B cell (primary cell): ENCODE results near the gene SCFD1. TPM values are rescaled to one million over a fixed set of nuclear protein-coding genes. Genes with fewer than 3 reads are reported as not detected.

Source experiments
- ATAC-seq: fragments of 200-7000 bp; cut with Tn5 transposase; one replicate; pipeline ENCODE4 v1.10.0; 2021; ENCODE audit warnings: low read depth, mild to moderate bottlenecking, moderate number of reproducible peaks, moderate library complexity
- CTCF ChIA-PET: fragments of 350-600 bp; sonication (Branson Sonifier 250); formaldehyde crosslinking; loops from one replicate; lab custom pipeline; 2021; ENCODE audit warnings: antibody characterized with exemption, inconsistent platforms; lab: Charles Lee
- POLR2A ChIA-PET: fragments of 350-600 bp; sonication (Branson Sonifier 250); formaldehyde crosslinking; loops from one replicate; lab custom pipeline; 2021; ENCODE audit warnings: antibody characterized with exemption; lab: Charles Lee
- DNase-seq: peaks from one replicate; pipeline ENCODE4 v3.0.0; 2013
- H2AFZ ChIP-seq: 2 replicates; pipeline ENCODE4 v1.6.1; 2012; ENCODE audit warnings: mild to moderate bottlenecking, low read depth, low read length; ENCODE audit not compliant: insufficient read depth, poor library complexity, severe bottlenecking
- H3K27ac ChIP-seq, 2 donors: 1 replicate in 1 of 2; 2 replicates in 1 of 2; pipeline ENCODE4 v1.5.1; 2012 to 2013; ENCODE audit warnings: low read length in 2 of 2, mild to moderate bottlenecking in 2 of 2, moderate library complexity in 1 of 2
- H3K27me3 ChIP-seq, 4 experiments: fragments of 200-600 bp in 1 of 4; sonication (generic) in 1 of 4; replicated peaks in 1 of 4; 1 replicate in 2 of 4; 2 replicates in 2 of 4; pipeline versions ENCODE4 v1.6.1 to v1.7.0; 2013 to 2016; ENCODE audit warnings: low read length in 3 of 4, mild to moderate bottlenecking in 2 of 4, mixed read lengths in 1 of 4, moderate library complexity in 1 of 4; ENCODE audit not compliant: insufficient read depth in 4 of 4, control insufficient read depth in 3 of 4; ENCODE audit errors: control extremely low read depth in 1 of 4
- H3K36me3 ChIP-seq, 2 experiments: replicated peaks in 1 of 2; 1 replicate in 1 of 2; 2 replicates in 1 of 2; pipeline versions ENCODE4 v1.6.1 to v1.7.1; 2013; ENCODE audit warnings: low read length in 1 of 2; ENCODE audit not compliant: insufficient read depth in 2 of 2, control insufficient read depth in 1 of 2; ENCODE audit errors: control extremely low read depth in 1 of 2, extremely low read depth in 1 of 2
- H3K4me1 ChIP-seq, 2 donors: fragments of 200-600 bp in 1 of 2; sonication (generic) in 1 of 2; 1 replicate in 1 of 2; 2 replicates in 1 of 2; pipeline versions ENCODE4 v1.5.1 to v1.6.1; 2013 to 2017; ENCODE audit warnings: low read length in 2 of 2; ENCODE audit not compliant: control insufficient read depth in 2 of 2, insufficient read depth in 2 of 2
- H3K4me2 ChIP-seq: replicated peaks from 2 replicates; pipeline ENCODE3; 2012; ENCODE audit warnings: mild to moderate bottlenecking, low read depth, low read length; ENCODE audit not compliant: poor library complexity, severe bottlenecking
- H3K4me3 ChIP-seq, 5 experiments: fragments of 200-600 bp in 1 of 5; sonication (generic) in 1 of 5; 1 replicate in 3 of 5; 2 replicates in 2 of 5; pipeline versions ENCODE4 v1.5.1 to v1.7.0; 2011 to 2016; ENCODE audit warnings: low read length in 4 of 5, mild to moderate bottlenecking in 4 of 5, low read depth in 2 of 5, control low read depth in 1 of 5, moderate library complexity in 1 of 5; ENCODE audit not compliant: insufficient read depth in 1 of 5; ENCODE audit errors: control extremely low read depth in 1 of 5, extremely low read depth in 1 of 5
- H3K79me2 ChIP-seq: fragments of 200-600 bp; sonication (generic); one replicate; pipeline ENCODE4 v1.6.0; 2016; ENCODE audit warnings: low read length; ENCODE audit not compliant: control insufficient read depth, insufficient read depth
- H3K9ac ChIP-seq: fragments of 200-600 bp; sonication (generic); 2 replicates; pipeline ENCODE4 v1.6.1; 2017; ENCODE audit warnings: mild to moderate bottlenecking, low read length, moderate library complexity
- H3K9me3 ChIP-seq, 3 donors: one replicate each; pipeline versions ENCODE4 v1.6.1 to v1.7.1; 2013; ENCODE audit warnings: low read length in 2 of 3; ENCODE audit not compliant: control insufficient read depth in 2 of 3, insufficient read depth in 1 of 3; ENCODE audit errors: control extremely low read depth in 1 of 3
- H4K20me1 ChIP-seq: 2 replicates; pipeline ENCODE4 v1.6.0; 2012; ENCODE audit warnings: mild to moderate bottlenecking, low read length; ENCODE audit not compliant: insufficient read depth, control insufficient read depth, poor library complexity, severe bottlenecking
- H3K27ac Mint-ChIP-seq: one replicate; pipeline ENCODE4 v1.8.0; 2021; ENCODE audit warnings: mixed read lengths
- H3K27me3 Mint-ChIP-seq: one replicate; pipeline ENCODE4 v1.8.0; 2021; ENCODE audit warnings: mixed read lengths
- H3K4me1 Mint-ChIP-seq: one replicate; pipeline ENCODE4 v1.8.0; 2021; ENCODE audit warnings: mixed read lengths
- H3K4me3 Mint-ChIP-seq: one replicate; pipeline ENCODE4 v1.8.0; 2021; ENCODE audit warnings: mixed read lengths
- H3K9me3 Mint-ChIP-seq: one replicate; pipeline ENCODE4 v1.8.0; 2022; ENCODE audit warnings: mixed read lengths; ENCODE audit not compliant: insufficient read depth
- CTCF ChIP-seq: fragments of 200-600 bp; IDR thresholded peaks from one replicate; pipeline ENCODE4 v1.8.0; 2022; ENCODE audit warnings: antibody characterized with exemption, mild to moderate bottlenecking
- EZH2 ChIP-seq: IDR thresholded peaks from 2 replicates; pipeline ENCODE4 v1.6.1; 2012; ENCODE audit warnings: borderline replicate concordance, low read depth, mild to moderate bottlenecking, moderate library complexity, low read length; ENCODE audit not compliant: insufficient read depth, poor library complexity, severe bottlenecking
- WGBS: methylation state at CpG from one replicate; pipeline ENCODE4 v1.1.5; 2013; ENCODE audit warnings: missing lambda C conversion rate; ENCODE audit not compliant: insufficient coverage; 5-methylcytosine and 5-hydroxymethylcytosine counted together
- intact Hi-C: fragments of 100-400 bp; cut with micrococcal nuclease; formaldehyde crosslinking; loops from one replicate; pipeline ENCODE4 v1.10.0; 2022
- polyA plus RNA-seq: library from polyadenylated mRNA; depleted of rRNA; stranded (reverse); fragments of >200 nt; gene quantifications from 2 replicates; pipeline ENCODE4 v1.2.3, GENCODE V29; 2012
- total RNA-seq, 2 donors: library from RNA; stranded (reverse); fragments of 120-200 nt in 1 of 2; gene quantifications; 1 replicate in 1 of 2; 2 replicates in 1 of 2; pipeline versions ENCODE4 v1.2.3 to v1.2.4, GENCODE V29; 2013 to 2022

The SCFD1 gene
- total and polyA plus RNA-seq, 2 donors (not counting 1 experiment from before 2014, with no cell fraction given): 23.1 to 73.0 TPM

DNA sequence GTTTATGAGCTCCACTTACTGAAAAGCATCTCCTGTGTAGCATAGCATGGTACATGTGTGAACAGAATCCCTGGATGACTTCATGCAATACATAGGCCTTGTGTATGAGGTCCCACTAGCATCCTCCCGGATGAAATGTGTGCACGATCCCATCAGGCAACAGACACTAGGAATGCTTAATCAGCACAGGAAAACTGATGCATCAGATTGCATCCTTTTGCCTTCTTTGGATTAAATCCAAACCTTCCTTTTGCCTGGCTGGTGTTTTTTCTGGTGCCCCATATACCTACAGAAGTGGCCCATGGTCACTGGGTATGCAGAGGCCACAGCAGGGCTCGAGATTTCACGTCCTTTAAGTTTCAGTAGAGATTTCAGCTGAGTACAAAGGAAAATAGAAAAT lies 131.3 kb downstream of the SCFD1 start:
- WGBS: 93% methylated on average over 2 of the region's 4 CpGs
- ChIA-PET POLR2A (no interaction called here), CTCF (no interaction called here)
- no peaks in the 10 kb centered on the region for H4K20me1 ChIP-seq
- intact Hi-C loops: no loop called here
- H3K27me3 Mint-ChIP-seq: peaks cover 2% of the 10 kb centered on the region
- no peak overlapping the region for H3K4me3 ChIP-seq
- no peak overlapping the region for H3K4me3 Mint-ChIP-seq
- H2AFZ ChIP-seq: no peak overlapping the region
- H3K36me3 ChIP-seq: no peaks in the 10 kb centered on the region
- H3K79me2 ChIP-seq: no peaks in the 10 kb centered on the region
- TF ChIP-seq CTCF (no peak), EZH2 (no peak)
- no peaks in the 10 kb centered on the region for H3K4me1 Mint-ChIP-seq
- H3K4me2 ChIP-seq: no peak overlapping the region
- no peak for DNase-seq
- no peaks in the 10 kb centered on the region for H3K4me1 ChIP-seq
- no peak overlapping the region for H3K27ac ChIP-seq
- no peak overlapping the region for H3K27ac Mint-ChIP-seq
- no peak overlapping the region for H3K9ac ChIP-seq
- H3K9me3 Mint-ChIP-seq: no peaks in the 10 kb centered on the region
- no peaks in the 10 kb centered on the region for H3K9me3 ChIP-seq
- no peak for ATAC-seq
- H3K27me3 ChIP-seq: peaks cover 0 to 3% (median 0%) of the 10 kb centered on the region in 4 experiments

- no peak overlapping the region for H3K4me2 ChIP-seq
- no peaks in the 10 kb centered on the region for H3K9me3 ChIP-seq
- Mint-ChIP-seq H3K9me3 (no peaks in the 10 kb centered on the region), H3K27me3 (peaks cover 2% of the 10 kb centered on the region), H3K27ac (no peak overlapping the region), H3K4me1 (no peaks in the 10 kb centered on the region), H3K4me3 (no peak overlapping the region)
- H4K20me1 ChIP-seq: no peaks in the 10 kb centered on the region
- POLR2A ChIA-PET: no interaction called here
- no peaks in the 10 kb centered on the region for H3K79me2 ChIP-seq
- peaks cover 0 to 3% (median 0%) of the 10 kb centered on the region in 4 experiments for H3K27me3 ChIP-seq
- no peaks in the 10 kb centered on the region for H3K36me3 ChIP-seq
- no peak overlapping the region for H3K27ac ChIP-seq
- 40% methylated on average over 1 of the region's 3 CpGs for WGBS
- ATAC-seq (no peak), DNase-seq (no peak)
- H3K4me1 ChIP-seq: no peaks in the 10 kb centered on the region
- H3K9ac ChIP-seq: no peak overlapping the region
- no peak for TF ChIP-seq CTCF
- no peak for TF ChIP-seq EZH2
- no peak overlapping the region for H2AFZ ChIP-seq
- intact Hi-C loops: no loop called here
- CTCF ChIA-PET: no interaction called here
- H3K4me3 ChIP-seq: no peak overlapping the region
These were observed 132.7 kb downstream of the SCFD1 start for GRCh38 chr14:30754778-30755177.
